Measurements from ENCODE around the gene ANKRD63.

ANKRD63 gene

GRCh38 chr15:40282869-40283614 is at the start of gene ANKRD63:
Gene ANKRD63, minus strand, starts transcription at chr15:40283064. Its CDS starts 478 bp downstream, at chr15:40282586.
- DNase-seq (ENCODE audit: low spot score) = no peak
- no peak for FAIRE-seq

GRCh38 chr15:40332113-40332781 is 49.4 kb upstream of the ANKRD63 start:
- DNase-seq (ENCODE audit: low spot score) = no peak
- no peak for FAIRE-seq

GRCh38 chr15:40331637-40332036 is 48.8 kb upstream of the ANKRD63 start:
- FAIRE-seq (no peak), DNase-seq (ENCODE audit: low spot score) (no peak)

- FAIRE-seq = no peak
- no peak for DNase-seq (ENCODE audit: low spot score)
Measured at GRCh38 chr15:40331026-40331425, 48.2 kb upstream of the ANKRD63 start.

- FAIRE-seq (no peak), DNase-seq (ENCODE audit: low spot score) (no peak)
Measured at GRCh38 chr15:40330368-40330836, 47.5 kb upstream of the ANKRD63 start.

- FAIRE-seq (no peak), DNase-seq (ENCODE audit: low spot score) (no peak)
Measured at GRCh38 chr15:40329804-40330203, 46.9 kb upstream of the ANKRD63 start.

GRCh38 chr15:40328751-40329150 is 45.9 kb upstream of the ANKRD63 start:
- FAIRE-seq = no peak
- no peak for DNase-seq (ENCODE audit: low spot score)

- no peak for DNase-seq (ENCODE audit: low spot score)
- no peak for FAIRE-seq
Measured at GRCh38 chr15:40328176-40328575, 45.3 kb upstream of the ANKRD63 start.

- no peak for FAIRE-seq
- no peak for DNase-seq (ENCODE audit: low spot score)
Measured at GRCh38 chr15:40327457-40327856, 44.6 kb upstream of the ANKRD63 start.

- DNase-seq (ENCODE audit: low spot score) = no peak
- no peak for FAIRE-seq
Measured at GRCh38 chr15:40325700-40326099, 42.8 kb upstream of the ANKRD63 start.

- FAIRE-seq = no peak
- no peak for DNase-seq (ENCODE audit: low spot score)
Measured at GRCh38 chr15:40325188-40325587, 42.3 kb upstream of the ANKRD63 start.

- FAIRE-seq (no peak), DNase-seq (ENCODE audit: low spot score) (no peak)
Measured at GRCh38 chr15:40323953-40324937, 41.4 kb upstream of the ANKRD63 start.

GRCh38 chr15:40323239-40323952 is 40.5 kb upstream of the ANKRD63 start, which contains the start of gene INAFM2:
Gene INAFM2, plus strand, starts transcription at chr15:40323692. Its CDS starts 364 bp downstream, at chr15:40324056.
- no peak for FAIRE-seq
- DNase-seq (ENCODE audit: low spot score) = peak; percentile 92

- no peak for DNase-seq (ENCODE audit: low spot score)
- FAIRE-seq = no peak
Measured at GRCh38 chr15:40322531-40323238, 39.8 kb upstream of the ANKRD63 start.

GRCh38 chr15:40320931-40321371 is 38.1 kb upstream of the ANKRD63 start:
- no peak for FAIRE-seq
- DNase-seq (ENCODE audit: low spot score) = no peak

GRCh38 chr15:40320409-40320808 is 37.5 kb upstream of the ANKRD63 start:
- FAIRE-seq (no peak), DNase-seq (ENCODE audit: low spot score) (no peak)

GRCh38 chr15:40317580-40317979 is 34.7 kb upstream of the ANKRD63 start:
- no peak for FAIRE-seq
- DNase-seq (ENCODE audit: low spot score) = no peak

GRCh38 chr15:40316931-40317330 is 34.1 kb upstream of the ANKRD63 start:
- DNase-seq (ENCODE audit: low spot score) = no peak
- FAIRE-seq = no peak

GRCh38 chr15:40314723-40315276 is 31.9 kb upstream of the ANKRD63 start:
- no peak for DNase-seq (ENCODE audit: low spot score)
- no peak for FAIRE-seq
